GM19328 (cell line): ENCODE results near the gene SNIP1.
"Not testable (repeated sequence)": the region's sequence is repeated elsewhere in the genome, so short reads cannot be mapped to it uniquely, and the experiment has no call there.

Source experiments
- ATAC-seq: cut with Tn5 transposase; IDR thresholded peaks from one replicate; pipeline ENCODE4 v1.9.1; 2021; ENCODE audit warnings: mild to moderate bottlenecking, moderate library complexity; ENCODE audit not compliant: unreplicated experiment

Gene SNIP1

DNA sequence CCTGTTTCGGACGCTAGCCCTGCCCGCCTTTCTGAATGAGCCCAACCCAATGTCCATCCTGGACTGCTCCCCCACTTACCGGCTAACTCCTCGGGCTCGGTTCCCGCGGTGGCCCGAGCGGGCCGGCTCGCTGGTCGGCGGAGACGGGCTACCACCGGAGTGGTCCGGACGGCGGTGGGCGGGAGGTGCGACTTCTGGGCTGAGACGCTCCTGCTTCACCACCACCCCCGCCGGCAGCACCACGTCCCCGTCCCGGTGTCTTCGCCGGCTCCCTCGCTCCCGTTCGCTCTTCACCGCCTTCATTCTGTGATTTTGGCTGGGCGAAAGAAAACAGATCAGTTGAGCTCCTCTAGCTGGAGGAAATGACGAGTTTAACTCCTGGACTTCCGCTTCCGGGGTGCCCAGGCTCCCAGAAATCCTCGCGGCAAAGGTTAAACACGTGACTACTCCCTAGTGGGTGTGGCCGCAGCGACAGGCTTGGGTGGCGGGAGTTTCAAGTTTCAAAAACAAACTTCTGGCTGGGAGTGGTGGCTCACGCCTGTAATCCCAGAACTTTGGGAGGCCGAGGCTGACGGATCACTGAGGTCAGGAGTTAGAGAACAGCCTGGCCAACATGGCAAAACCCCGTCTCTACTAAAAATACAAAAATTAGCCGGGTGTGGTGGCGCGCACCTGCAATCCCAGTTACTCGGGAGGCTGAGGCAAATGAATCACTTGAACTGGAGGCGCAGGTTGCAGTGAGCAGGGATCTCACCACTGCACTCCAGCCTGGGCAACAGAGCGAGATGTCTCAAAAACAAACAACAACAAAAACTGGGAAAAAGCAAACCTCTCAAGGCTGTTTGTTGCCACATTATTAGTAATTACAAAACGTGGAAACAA is at the start of gene SNIP1:
SNIP1 (minus strand) TSS at position 367 of the 882 bp plus-strand sequence; CDS start at position 303, 64 bp downstream.
- peak; percentile 76 for ATAC-seq

DNA sequence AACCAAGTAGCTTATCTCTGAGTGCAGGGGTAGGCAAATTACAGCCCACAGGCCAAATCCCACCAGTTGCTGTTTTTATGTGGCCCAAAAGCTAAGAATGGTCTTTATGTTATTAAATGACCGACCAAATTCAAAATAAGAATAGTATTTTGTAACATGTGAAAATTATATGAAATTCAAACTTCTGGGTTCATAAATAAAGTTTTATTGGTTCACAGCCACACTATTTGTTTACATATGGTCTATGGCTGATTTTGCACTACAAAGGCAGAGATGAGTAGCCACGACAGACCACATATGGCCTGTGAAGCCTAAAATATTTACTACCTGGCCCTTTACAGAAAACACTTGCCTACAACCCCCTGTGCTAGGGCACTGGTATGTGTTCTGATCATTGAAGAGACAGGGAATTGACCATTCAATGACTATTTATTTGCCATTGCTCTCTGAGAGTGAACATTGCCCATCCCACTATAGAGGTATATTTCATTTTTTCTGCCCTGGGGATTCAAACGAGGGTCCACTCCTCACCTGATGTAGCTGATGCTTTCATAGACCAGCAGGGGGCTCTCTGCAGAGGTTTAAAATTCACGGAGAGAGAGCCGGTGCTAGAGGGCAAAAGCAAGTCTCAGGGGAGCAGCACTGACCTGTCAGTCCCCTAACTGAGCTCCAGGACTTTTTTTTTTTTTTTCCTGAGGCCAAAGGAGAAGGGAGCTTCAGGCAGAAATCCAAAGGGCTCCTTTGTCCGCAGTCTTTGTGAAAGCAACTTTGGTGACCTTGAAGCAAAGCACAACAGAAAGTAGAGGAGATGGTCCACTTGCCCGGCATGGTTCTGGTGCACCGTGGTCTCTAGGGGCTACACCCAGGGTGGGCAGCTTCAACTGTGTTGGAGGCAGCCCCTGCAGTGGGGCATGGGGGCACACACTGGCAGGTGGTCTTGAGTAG is 48.9 kb upstream of the SNIP1 start:
- no peak for ATAC-seq

GRCh38 chr1:37601441-37601840 is 47.3 kb upstream of the SNIP1 start:
- ATAC-seq: no peak

DNA sequence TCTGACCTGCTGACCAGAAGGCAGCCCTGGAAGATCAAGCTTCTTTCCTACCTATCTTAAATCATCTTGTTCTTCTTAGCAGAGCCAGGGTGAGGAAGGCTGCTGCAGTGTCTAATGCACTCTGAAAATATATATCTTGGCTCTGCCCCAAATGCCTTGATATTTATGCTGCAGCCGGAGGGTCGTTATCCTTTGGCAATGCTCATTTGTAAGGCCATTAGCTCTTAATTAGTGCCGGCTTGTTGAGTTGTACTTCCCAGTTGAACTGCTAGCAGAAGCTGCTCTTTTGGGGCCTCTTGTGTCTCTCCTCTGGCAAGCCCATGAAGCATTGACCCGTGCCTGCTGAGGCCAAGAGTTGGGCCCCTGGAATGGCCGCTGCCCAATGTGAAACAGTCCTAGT is 45.8 kb upstream of the SNIP1 start:
- no peak for ATAC-seq

DNA sequence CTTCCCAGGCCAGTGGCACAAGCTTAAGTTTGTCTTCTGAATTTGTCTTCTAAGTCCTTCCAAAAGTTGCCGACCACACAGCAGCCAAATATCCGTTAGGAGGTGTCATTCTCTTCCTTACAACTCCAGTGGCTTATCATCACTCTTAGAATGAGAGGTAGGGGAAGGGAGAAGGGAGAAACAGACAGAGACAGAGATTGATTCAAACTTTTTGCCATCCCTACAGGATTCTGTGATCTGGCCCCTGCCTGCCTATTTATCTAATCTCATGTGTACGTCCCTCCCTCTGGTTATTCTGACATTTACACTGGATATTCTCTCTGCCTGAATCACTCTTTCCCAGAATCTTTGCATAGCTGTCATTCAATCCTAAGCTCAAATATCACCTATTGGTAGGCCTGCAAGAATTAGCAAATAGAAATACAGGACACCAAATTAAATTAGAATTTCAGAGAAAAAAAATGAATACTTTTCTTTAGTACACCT is 42.1 kb upstream of the SNIP1 start:
- ATAC-seq: no peak

DNA sequence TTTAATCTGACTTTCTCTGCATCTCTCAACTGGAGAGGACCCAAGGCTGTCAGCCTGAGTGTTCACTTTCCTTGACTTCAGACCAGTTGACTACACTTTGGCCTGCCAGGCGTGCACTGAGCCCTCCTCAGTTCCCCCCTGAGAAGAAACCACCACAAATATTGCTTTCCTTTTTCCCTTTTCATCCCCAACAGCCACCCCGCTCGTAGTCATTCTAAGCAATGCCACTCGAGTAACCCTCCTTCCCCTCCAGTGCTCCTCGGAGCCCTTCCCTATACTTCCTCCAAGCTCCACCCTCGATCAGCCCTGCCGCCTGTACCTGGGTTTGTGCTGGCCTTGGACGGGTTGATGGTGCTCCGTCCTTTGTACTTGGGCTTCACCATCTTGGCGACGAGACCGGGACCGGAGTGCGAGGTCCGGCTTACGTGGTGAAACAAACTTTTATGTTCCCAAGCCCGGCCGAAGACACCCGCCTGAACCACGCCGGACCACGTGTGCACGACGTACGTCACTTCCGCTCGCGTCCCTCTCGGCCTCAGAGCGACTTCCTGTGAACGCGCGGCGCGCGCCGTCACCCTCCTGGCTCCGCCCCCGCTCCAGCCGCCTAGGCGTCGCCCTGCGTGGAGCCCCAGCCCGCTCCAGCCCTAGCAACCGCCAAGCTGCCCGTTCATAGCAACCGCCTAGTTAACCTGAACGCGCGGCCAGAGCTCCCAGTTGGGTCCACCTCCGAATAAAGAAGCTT is 41.5 kb upstream of the SNIP1 start, which contains the start of gene GNL2:
GNL2 (minus strand) TSS at position 498 of the 742 bp plus-strand sequence; CDS start at position 383, 115 bp downstream.
- ATAC-seq: peak; percentile 96

DNA sequence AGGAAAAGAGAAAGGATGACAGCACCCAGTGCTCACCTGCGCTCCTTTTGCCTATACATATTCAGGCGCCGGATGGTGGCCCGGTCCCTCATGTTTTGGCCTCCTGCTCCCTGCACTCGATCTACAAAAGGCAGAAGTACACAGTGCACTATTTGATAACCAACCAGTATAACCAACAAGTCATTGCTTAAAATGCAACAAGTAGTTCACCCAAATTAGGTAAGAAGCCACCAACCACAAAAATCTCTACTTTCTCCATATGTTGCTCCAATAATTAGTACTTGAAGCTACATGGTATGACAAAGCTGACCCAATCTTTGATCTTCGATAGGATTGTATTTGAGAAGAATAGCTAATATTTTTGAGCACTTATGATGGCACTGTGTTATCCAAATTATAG is 39.6 kb upstream of the SNIP1 start:
- ATAC-seq: no peak

DNA sequence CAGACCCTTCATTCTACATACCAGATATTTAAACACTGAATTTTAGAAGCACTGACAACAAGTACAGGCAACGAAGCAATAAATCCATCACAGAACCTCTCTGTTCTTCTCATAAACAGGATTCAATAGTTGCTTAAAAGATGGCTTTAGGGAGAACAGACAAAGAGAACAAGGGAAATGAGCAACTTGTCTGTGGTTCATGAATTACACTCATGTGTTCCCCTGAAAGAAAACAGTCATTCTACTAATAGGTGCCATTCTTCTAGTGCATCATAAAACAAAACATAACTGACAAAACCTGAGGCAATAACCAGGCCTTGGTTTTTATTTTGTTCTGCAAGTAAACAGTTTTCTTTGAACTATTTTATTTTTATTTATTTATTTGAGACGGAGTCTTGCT is 34.8 kb upstream of the SNIP1 start:
- ATAC-seq: no peak

DNA sequence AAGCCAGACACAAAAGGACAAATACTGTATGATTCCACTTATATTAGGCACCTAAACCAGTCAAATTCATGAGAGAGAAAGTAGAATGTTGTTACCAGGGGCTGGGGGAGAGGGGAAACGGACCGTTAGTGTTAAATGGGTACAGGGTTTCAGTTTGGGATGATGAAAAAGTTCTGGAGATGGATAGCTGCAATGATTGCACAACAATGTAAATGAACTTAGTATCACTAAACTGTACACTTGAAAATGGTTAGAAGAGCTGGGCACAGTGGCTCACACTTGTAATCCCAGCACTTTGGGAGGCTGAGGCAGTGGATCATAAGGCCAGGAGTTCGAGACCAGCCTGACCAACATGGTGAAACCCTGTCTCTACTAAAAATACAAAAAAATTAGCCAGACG is 30.5 kb upstream of the SNIP1 start:
- not testable (repeated sequence) for ATAC-seq

- no peak for ATAC-seq
Observed at GRCh38 chr1:37575692-37576091, 21.6 kb upstream of the SNIP1 start.

- ATAC-seq: no peak
Observed at GRCh38 chr1:37574834-37575480, 20.9 kb upstream of the SNIP1 start.

GRCh38 chr1:37570528-37571334 is 16.6 kb upstream of the SNIP1 start:
- ATAC-seq: no peak

DNA sequence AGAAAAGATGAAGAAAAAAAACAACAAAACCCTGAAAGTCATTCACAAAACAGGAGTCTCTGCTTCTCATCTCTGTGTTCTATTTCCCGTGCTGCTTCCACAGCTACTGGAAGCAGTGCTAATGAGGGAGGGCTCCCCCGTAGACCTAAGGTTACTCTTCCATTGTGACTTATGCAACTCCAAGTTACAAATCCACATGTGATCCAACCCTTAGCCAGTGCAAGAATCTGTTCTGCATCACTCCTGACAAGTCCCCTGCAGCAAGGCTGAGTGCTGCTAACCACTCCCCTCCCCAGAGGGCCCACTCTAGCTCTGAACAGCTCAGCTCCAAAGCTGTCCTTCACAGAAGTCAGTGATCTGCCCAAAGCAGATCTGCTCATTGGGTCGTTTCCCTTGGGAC is 12.9 kb upstream of the SNIP1 start:
- ATAC-seq: no peak

GRCh38 chr1:37564892-37565291 is 10.8 kb upstream of the SNIP1 start:
- no peak for ATAC-seq

- no peak for ATAC-seq
Observed at GRCh38 chr1:37562984-37563383, 8.9 kb upstream of the SNIP1 start.

DNA sequence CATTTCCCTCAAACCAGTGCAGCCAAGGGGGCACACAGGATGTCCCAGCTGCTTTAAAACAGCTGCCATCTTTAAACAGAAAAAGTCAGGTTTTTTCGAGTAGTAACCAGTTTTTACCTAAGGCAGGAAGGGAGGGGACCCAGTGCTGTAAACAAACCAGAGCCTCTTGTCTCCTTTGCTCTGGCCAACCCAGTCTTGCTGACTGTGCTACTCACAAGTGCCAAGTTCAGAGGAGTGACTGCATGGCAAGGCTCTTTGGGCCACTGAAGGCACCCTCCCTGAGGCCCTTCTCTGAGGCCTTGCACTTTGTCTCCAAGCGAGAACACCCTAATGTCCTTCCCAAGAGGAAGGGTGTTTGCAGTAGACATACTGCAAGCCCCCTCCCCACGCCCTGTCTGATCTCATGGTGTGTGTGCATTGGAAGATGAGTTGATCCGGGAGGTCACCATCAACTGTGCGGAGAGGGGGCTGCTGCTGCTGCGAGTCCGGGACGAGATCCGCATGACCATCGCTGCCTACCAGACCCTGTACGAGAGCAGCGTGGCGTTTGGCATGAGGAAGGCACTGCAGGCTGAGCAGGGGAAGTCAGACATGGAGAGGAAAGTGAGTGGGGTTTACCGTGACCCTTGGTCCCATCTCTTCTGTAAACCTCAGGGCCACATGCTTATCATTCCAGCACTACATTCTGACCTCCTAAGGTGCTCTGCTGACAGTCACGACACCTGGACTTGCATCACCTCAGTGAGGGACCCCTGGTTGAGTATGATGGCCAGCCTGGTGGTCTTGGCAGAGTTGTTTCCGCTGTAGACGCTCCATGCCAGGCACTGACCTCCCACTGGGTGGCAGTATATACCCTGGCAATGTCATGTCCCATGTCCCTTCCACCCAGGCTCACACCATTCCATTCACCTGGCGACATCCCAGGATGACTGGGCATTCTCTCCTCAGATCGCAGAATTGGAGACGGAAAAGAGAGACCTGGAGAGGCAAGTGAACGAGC is 7.3 kb upstream of the SNIP1 start:
- ATAC-seq: no peak

- ATAC-seq: no peak
Observed at GRCh38 chr1:37560401-37561132, 6.5 kb upstream of the SNIP1 start.
